Uterus (tissue), 4 donors: ENCODE results near the gene WIPI1. TPM values are rescaled to one million over a fixed set of nuclear protein-coding genes. Genes with fewer than 3 reads are reported as not detected.

Source experiments
- DNase-seq, 2 donors: peaks; one replicate each; pipeline ENCODE4 v3.0.0-alpha.2; 2019 to 2020
- H3K27ac ChIP-seq, 2 donors: fragments of 200-600 bp; sonication (generic); 1 replicate in 1 of 2; 2 replicates in 1 of 2; pipeline ENCODE4 v1.5.1; 2016 to 2018
- H3K27me3 ChIP-seq, 2 donors: fragments of 200-600 bp; sonication (generic); one replicate each; pipeline ENCODE4 v1.5.1; 2018 to 2019; ENCODE audit warnings: control low read depth in 1 of 2
- H3K36me3 ChIP-seq, 2 donors: fragments of 200-600 bp; sonication (generic); one replicate each; pipeline ENCODE4 v1.5.1; 2019; ENCODE audit warnings: control low read depth in 1 of 2
- H3K4me1 ChIP-seq, 2 donors: fragments of 200-600 bp; sonication (generic); one replicate each; pipeline ENCODE4 v1.5.1; 2018 to 2019; ENCODE audit warnings: control low read depth in 1 of 2
- H3K4me3 ChIP-seq, 2 donors: fragments of 200-600 bp; sonication (generic); 1 replicate in 1 of 2; 2 replicates in 1 of 2; pipeline ENCODE4 v1.5.1; 2018 to 2019; ENCODE audit warnings: mild to moderate bottlenecking in 1 of 2
- H3K9me3 ChIP-seq, 2 donors: fragments of 200-600 bp; sonication (generic); one replicate each; pipeline ENCODE4 v1.5.1; 2019; ENCODE audit warnings: control low read depth in 1 of 2
- POLR2A ChIP-seq, 2 donors: fragments of 450-650 bp; IDR thresholded peaks; one replicate each; pipeline ENCODE4 v1.6.1; 2016; ENCODE audit warnings: antibody characterized with exemption in 2 of 2, mild to moderate bottlenecking in 1 of 2, moderate library complexity in 1 of 2
- intact Hi-C: fragments of 100-400 bp; cut with DNase I; formaldehyde crosslinking; loops from one replicate; pipeline ENCODE4 v1.15.1; 2023; ENCODE audit warnings: low total_unique reads
- total RNA-seq, 4 donors: library from RNA; depleted of rRNA in 3 of 4; stranded (reverse); fragments of >200 nt in 3 of 4; gene quantifications; one replicate each; pipeline versions ENCODE4 v1.1.0 to v1.2.4, GENCODE V29; 2014 to 2023
- TF ChIP-seq, protein P1 (sequence below), 4 experiments: fragments of 200-600 bp in 2 of 4; fragments of 450-650 bp in 2 of 4; sonication (generic) in 2 of 4; IDR thresholded peaks; one replicate each; pipeline ENCODE4 v1.5.1; 2016 to 2019; ENCODE audit warnings: antibody characterized with exemption in 4 of 4, mild to moderate bottlenecking in 2 of 4, moderate library complexity in 1 of 4
- donor health status: DM: yes; HTN: yes; CAD: no.

WIPI1 gene
- total RNA-seq, 4 donors from 2014 or later: 7.9 to 40.7 (median 27.9) TPM

DNA sequence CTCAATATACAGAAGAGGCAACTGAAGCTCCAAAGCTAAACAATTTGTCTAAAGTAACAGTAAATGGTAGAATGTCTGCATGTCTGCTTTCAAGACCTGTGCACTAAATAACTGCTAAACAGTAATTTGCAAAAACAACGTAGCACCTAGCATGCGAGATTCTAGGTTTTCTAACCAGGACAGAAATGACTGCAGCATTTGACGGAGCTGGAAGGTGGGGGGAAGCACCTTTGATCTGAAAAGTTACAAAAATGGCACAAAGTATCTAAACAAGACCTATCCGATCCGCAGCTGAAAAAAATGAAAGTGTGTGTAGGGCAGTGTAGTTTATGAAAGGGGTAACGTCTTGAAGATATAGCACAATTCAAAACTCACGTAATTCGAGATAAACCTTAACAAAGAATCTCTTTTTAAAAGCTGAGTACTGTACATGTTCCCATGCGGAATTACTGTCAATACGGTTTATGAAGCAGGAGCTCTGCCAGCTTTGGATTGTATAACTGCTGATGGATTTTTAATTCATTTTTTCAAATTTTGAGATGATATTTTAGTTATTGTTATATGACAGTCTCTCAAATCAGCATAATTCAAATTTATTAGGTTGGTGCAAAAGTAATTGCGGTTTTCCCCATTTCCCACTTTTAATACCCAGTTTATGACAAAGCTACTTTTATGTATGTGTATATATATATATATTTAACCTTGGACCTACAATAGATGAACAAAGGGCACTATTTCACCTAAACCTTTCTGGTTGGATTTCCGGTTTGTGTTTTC lies 1.2 kb upstream of the WIPI1 start:
- no peaks in the 10 kb centered on the region for H3K27me3 ChIP-seq
- TF ChIP-seq POLR2A (IDR thresholded peaks at IDR 0.05): no peak
- TF ChIP-seq, protein P1, sequence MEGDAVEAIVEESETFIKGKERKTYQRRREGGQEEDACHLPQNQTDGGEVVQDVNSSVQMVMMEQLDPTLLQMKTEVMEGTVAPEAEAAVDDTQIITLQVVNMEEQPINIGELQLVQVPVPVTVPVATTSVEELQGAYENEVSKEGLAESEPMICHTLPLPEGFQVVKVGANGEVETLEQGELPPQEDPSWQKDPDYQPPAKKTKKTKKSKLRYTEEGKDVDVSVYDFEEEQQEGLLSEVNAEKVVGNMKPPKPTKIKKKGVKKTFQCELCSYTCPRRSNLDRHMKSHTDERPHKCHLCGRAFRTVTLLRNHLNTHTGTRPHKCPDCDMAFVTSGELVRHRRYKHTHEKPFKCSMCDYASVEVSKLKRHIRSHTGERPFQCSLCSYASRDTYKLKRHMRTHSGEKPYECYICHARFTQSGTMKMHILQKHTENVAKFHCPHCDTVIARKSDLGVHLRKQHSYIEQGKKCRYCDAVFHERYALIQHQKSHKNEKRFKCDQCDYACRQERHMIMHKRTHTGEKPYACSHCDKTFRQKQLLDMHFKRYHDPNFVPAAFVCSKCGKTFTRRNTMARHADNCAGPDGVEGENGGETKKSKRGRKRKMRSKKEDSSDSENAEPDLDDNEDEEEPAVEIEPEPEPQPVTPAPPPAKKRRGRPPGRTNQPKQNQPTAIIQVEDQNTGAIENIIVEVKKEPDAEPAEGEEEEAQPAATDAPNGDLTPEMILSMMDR (IDR thresholded peaks at IDR 0.05): no peak
- H3K27ac ChIP-seq: peak overlapping the region; percentile 83 to 97
- DNase-seq: no peak
- peak overlapping the region; percentile 50 to 51 for H3K4me3 ChIP-seq
- no peaks in the 10 kb centered on the region for H3K36me3 ChIP-seq
- H3K9me3 ChIP-seq: no peaks in the 10 kb centered on the region
- intact Hi-C loops: no loop called here
- H3K4me1 ChIP-seq: no peaks in the 10 kb centered on the region

DNA sequence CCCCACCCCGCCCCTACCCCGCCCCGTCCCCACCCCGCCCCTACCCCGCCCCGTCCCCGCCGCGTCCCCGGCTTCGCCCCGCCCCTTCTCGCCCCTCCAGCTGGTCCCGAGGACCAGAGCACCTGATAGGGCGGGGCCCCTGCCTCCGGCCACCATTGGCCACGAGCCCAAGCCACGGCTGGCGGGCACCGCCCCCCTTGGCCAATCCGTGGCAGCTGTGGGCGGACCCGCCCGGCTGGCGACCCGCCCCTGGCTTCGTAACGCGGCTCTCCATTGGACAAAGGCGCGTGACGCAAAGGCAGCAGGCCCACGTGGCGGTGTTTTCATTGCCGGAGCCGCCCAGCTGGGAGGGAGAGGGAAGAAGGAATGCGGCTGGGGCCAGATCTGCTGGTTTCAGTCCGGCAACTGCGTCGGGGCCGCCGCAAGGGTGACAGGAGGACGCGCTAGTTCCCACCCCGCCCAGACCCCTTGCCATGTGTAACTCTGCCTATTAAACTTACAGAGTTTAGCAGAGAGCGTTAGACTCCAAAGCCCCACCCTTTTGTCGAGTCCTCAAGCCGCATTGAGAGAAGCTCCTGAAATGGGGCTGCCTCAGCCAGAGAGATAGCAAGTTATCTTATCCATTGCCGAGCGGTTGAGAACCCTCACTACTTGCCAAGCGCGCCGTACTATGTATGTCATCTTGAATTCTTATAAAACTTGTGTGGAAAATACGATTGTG lies 403 bp upstream of the WIPI1 start:
- peak; percentile 85 to 99 for TF ChIP-seq POLR2A (IDR thresholded peaks at IDR 0.05)
- TF ChIP-seq, protein P1 (IDR thresholded peaks at IDR 0.05): peak in 1 of 4 experiments; percentile 30
- peak overlapping the region; percentile 51 to 91 for H3K4me3 ChIP-seq
- H3K4me1 ChIP-seq: no peaks in the 10 kb centered on the region
- peak overlapping the region; percentile 87 to 97 for H3K27ac ChIP-seq
- no peaks in the 10 kb centered on the region for H3K27me3 ChIP-seq
- H3K9me3 ChIP-seq: no peaks in the 10 kb centered on the region
- H3K36me3 ChIP-seq: no peaks in the 10 kb centered on the region
- peak; percentile 98 to 99 for DNase-seq
- intact Hi-C loops: no loop called here

DNA sequence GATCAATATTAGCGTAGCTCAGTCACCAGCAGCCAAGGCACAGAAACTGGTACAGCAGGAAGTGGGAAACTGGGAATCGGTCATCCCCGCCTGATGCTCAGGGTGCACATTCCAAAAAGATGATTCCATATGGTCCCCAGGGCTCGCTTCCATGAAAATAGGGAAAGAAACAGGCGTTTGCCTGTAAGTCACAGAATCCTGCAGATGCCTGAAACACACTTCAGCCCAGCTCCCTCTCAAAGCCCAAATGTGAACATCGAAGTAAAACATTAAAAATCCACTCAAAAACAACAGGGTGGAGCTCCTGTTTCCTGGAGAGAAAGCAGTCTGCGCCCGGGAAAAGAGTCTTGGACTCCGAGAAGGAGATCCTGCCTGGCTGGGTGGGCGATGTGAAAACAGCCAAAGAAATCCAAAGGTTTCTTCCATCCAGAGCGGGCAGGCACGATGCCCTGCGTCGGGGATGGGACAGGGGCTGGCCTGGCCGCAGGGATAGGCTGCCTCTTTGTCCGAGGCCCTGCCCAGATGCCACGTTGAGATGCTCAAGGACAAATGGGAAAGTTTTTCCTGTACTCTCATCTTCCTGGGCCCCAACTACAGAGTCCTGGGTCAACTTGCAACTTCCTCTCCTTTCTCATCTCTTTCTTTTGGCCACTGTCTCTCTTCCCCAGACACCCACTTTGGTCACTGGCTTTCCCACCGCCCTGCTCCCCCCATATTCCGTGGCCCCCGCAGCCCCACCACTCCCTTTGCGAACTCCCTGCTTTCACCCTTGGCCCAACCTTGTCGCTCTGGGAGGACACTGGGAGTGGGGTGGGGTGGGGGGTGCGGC lies 743 bp downstream of the WIPI1 start:
- no peaks in the 10 kb centered on the region for H3K27me3 ChIP-seq
- TF ChIP-seq POLR2A (IDR thresholded peaks at IDR 0.05): peak in 1 of 2 donors; percentile 10
- TF ChIP-seq, protein P1 (IDR thresholded peaks at IDR 0.05): no peak
- no peaks in the 10 kb centered on the region for H3K36me3 ChIP-seq
- no peaks in the 10 kb centered on the region for H3K9me3 ChIP-seq
- intact Hi-C loops: no loop called here
- H3K4me1 ChIP-seq: no peaks in the 10 kb centered on the region
- peak overlapping the region; percentile 64 to 91 for H3K4me3 ChIP-seq
- peak; percentile 68 to 77 for DNase-seq
- H3K27ac ChIP-seq: peak overlapping the region; percentile 87 to 97

DNA sequence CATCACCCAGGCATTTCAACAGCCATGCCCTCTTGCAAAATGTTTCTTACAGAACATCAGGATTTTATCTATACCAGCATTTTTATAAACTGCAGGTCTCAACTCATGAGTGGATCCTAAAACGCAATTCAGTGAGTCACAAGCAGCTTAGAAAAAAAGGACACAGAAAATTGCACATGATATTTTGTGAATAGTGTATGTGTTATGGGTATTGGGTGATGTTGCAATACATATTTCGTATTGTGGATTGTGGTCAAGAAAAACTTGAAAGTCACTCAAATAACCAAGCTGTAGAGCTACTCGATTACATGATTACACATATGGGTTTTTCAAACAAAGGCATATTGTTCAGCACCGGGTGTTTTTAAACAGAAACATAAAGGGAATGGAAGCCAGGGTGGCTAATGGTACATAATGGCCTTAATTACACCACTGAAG lies 1.4 kb downstream of the WIPI1 start:
- intact Hi-C loops: no loop called here
- TF ChIP-seq, protein P1 (IDR thresholded peaks at IDR 0.05): no peak
- TF ChIP-seq POLR2A (IDR thresholded peaks at IDR 0.05): no peak
- H3K4me1 ChIP-seq: no peaks in the 10 kb centered on the region
- H3K27me3 ChIP-seq: no peaks in the 10 kb centered on the region
- peak overlapping the region; percentile 87 to 97 for H3K27ac ChIP-seq
- no peaks in the 10 kb centered on the region for H3K36me3 ChIP-seq
- peak overlapping the region; percentile 64 to 91 for H3K4me3 ChIP-seq
- DNase-seq: peak in 1 of 2 donors; percentile 53
- H3K9me3 ChIP-seq: no peaks in the 10 kb centered on the region
